NT2/D1 (cell line): ENCODE results near the gene IRF2BP1.

ENCODE experiments used
- SUZ12 ChIP-seq: IDR thresholded peaks from 2 replicates; pipeline ENCODE4 v1.6.1; 2011; ENCODE audit not compliant: insufficient read length, insufficient read depth; ENCODE audit errors: extremely low read depth
- YY1 ChIP-seq: IDR thresholded peaks from 2 replicates; pipeline ENCODE4 v1.6.1; 2011; ENCODE audit not compliant: insufficient read length, insufficient read depth
- ZNF274 ChIP-seq: IDR thresholded peaks from 2 replicates; pipeline ENCODE4 v1.6.1; 2011; ENCODE audit warnings: mild to moderate bottlenecking, low read depth, low read length

DNA sequence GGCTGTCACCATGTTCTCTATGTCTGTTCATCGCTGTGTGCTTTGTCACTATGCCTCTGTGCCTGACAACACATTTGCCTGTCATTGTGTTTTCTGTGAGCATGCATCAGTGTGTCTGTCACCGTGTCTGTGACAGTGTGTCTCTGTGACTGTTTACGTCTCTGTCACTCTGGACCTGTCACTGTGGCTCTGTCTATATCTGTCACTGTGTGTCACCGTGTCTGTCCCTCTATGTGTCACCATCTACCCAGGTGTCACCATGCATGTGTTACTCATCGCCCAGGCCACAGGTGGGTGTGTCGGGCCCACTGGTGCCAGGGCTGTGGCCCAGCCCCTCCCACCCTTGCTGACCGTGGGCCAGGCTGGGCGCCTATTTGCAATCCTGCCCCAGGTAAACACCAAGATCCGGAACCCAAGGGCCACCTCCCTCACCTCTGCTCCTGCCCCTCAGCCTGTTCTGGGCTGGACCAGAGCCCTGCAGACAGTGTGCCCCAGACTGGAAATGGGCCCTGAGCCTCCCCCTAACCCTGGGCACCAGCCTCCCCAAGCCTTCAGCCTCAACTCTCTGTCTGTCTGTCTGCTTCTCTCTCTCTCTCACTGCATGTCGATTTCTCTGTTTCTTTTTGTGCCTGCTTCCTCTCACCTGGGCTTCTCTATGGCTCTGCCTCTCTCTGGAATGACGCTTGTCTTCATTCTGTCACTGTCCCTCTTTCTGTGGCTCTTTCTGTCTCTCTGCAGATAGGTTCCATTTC is 7.7 kb downstream of the IRF2BP1 start:
- TF ChIP-seq SUZ12 = no peak
- TF ChIP-seq ZNF274 = no peak
- TF ChIP-seq YY1 = no peak
